ELF-1 (cell line): ENCODE measurements around the gene KMT2C.
"Not testable (repeated sequence)": the region's sequence is repeated elsewhere in the genome, so short reads cannot be mapped to it uniquely, and the experiment has no call there.

Experiments used
- DNase-seq: peaks from one replicate; pipeline ENCODE4 v3.0.0-alpha.2; 2016; ENCODE audit warnings: low read depth, low spot score

Gene KMT2C

GRCh38 chr7:152435384-152436110 lies at the start of gene KMT2C:
Gene KMT2C, minus strand, starts transcription at chr7:152436003. Its CDS starts 217 bp downstream, at chr7:152435786.
- peak; percentile 57 for DNase-seq

GRCh38 chr7:152481082-152481481 lies 45.3 kb upstream of the KMT2C start:
- DNase-seq, result no peak

GRCh38 chr7:152480664-152481063 lies 44.9 kb upstream of the KMT2C start:
- DNase-seq, result no peak

GRCh38 chr7:152479595-152479994 lies 43.8 kb upstream of the KMT2C start:
- no peak for DNase-seq

- no peak for DNase-seq
Observed at GRCh38 chr7:152478140-152478539, 42.3 kb upstream of the KMT2C start.

- no peak for DNase-seq
Observed at GRCh38 chr7:152477079-152477478, 41.3 kb upstream of the KMT2C start.

GRCh38 chr7:152476551-152476950 lies 40.7 kb upstream of the KMT2C start:
- DNase-seq, result no peak

GRCh38 chr7:152471023-152471620 lies 35.3 kb upstream of the KMT2C start:
- not testable (repeated sequence) for DNase-seq

- not testable (repeated sequence) for DNase-seq
Observed at GRCh38 chr7:152470251-152471022, 34.6 kb upstream of the KMT2C start.

- not testable (repeated sequence) for DNase-seq
Observed at GRCh38 chr7:152469576-152469975, 33.8 kb upstream of the KMT2C start.

GRCh38 chr7:152467225-152467624 lies 31.4 kb upstream of the KMT2C start:
- no peak for DNase-seq

GRCh38 chr7:152465119-152465387 lies 29.2 kb upstream of the KMT2C start:
- DNase-seq, result no peak

GRCh38 chr7:152464312-152465118 lies 28.7 kb upstream of the KMT2C start:
- peak; percentile 76 for DNase-seq

- DNase-seq, result peak; percentile 99
Observed at GRCh38 chr7:152463709-152464311, 28.0 kb upstream of the KMT2C start.

- peak; percentile 88 for DNase-seq
Observed at GRCh38 chr7:152462995-152463708, 27.3 kb upstream of the KMT2C start.

- peak; percentile 87 for DNase-seq
Observed at GRCh38 chr7:152459724-152460251, 24.0 kb upstream of the KMT2C start.

- DNase-seq, result no peak
Observed at GRCh38 chr7:152451356-152451755, 15.6 kb upstream of the KMT2C start.

- DNase-seq, result not testable (repeated sequence)
Observed at GRCh38 chr7:152445386-152446008, 9.7 kb upstream of the KMT2C start.

- no peak for DNase-seq
Observed at GRCh38 chr7:152443586-152443985, 7.8 kb upstream of the KMT2C start.

- DNase-seq, result no peak
Observed at GRCh38 chr7:152442330-152442835, 6.6 kb upstream of the KMT2C start.
